ENCODE results near the gene KCNQ1. TPM values are rescaled to one million over a fixed set of nuclear protein-coding genes. Genes with fewer than 3 reads are reported as not detected.

The KCNQ1 gene
- total RNA-seq, 4 donors from 2014 or later, result 0.81 to 2.2 (median 1.6) TPM

DNA sequence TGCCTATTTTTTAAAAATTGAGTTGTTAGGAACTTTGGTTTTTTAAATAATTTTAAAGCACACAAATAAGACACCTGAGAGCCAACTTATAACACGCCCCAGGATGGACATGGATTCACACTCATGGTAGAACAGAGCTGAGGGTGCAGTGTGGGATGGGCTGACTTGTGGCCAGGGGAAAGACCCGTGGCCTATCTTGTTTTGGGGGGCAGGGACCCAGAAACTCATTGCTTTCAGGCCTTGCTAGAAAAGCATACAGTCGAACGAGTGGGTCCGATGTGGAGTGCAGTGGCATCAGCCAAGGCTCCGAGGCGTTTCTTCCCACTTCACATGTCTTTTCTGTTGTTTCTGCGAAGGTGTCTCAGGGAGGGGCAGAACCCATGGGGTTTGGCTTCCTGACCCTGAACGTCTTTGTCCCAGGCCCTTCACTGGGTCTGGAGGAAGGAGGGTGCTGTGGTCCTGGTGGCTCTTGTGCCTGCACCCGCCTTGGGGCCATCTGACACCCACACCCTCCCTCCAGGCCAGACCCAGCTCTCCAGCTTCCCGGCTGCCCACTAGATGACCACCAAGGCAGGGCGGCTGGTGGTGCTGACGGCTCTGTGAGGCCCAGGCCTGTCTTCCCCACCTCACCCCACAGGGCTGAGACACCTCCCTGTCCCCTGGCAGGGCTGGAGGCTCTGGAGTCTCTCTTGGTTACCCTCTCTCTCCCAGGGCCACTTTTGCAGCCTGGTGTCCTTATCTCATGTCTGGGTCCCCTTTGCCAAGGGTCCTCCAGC lies 120.8 kb downstream of the KCNQ1 start:
- H3K4me3 ChIP-seq (ENCODE audit: low read depth, poor library complexity, severe bottlenecking), result no peak overlapping the region
- no peak for DNase-seq (ENCODE audit: low spot score in 2 of 2)
- intact Hi-C loops (cut with DNase I; ENCODE audit: low total_unique reads), result no loop called here
- no peak for TF ChIP-seq CTCF (IDR thresholded peaks at IDR 0.05)
- 88 to 92% methylated on average over 13 of the region's 13 CpGs for WGBS, 2 donors

DNA sequence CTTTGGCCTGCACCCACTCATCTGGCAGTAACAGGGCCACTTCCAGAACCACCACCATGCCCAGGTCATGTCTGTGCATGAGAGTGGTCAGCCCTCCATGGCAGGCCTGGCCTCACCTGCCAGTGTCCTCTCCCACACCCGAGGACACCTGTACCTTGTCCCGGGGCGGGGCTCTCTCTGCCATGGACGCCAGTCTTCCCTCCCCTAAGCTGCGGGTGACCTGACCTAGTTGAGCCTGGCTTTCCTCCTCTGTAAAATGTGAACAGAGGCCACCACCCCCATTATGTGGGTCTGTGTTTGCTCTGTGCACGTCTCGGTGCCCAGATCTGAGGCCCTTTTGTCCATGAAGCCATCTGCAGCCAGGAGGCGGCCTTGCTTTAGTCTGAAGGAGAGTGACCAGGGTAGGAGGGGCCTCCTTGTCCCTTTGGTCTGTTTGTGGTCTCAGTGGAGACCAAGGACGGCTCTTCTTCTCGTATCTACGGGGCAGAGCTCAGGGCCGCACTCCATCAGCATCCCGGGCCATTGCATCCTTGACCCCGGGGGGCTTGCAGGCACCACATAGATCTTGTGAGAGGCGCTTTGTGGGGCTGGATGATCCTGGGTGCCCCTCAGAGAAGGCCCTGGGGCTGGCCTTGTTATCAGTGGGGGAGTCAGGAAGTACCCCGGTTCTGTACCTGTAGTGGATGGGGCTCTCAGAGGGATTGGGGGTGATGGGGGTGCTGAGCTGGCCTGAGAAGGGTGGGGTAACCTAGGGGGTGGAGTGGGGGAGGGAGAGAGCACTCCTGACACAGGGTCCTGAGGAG lies 121.6 kb downstream of the KCNQ1 start:
- DNase-seq (ENCODE audit: low spot score in 2 of 2), result no peak
- TF ChIP-seq CTCF (IDR thresholded peaks at IDR 0.05), result no peak
- intact Hi-C loops (cut with DNase I; ENCODE audit: low total_unique reads), result no loop called here
- no peak overlapping the region for H3K4me3 ChIP-seq (ENCODE audit: low read depth, poor library complexity, severe bottlenecking)
- WGBS, 2 donors, result 89 to 95% methylated on average over 16 of the region's 16 CpGs

DNA sequence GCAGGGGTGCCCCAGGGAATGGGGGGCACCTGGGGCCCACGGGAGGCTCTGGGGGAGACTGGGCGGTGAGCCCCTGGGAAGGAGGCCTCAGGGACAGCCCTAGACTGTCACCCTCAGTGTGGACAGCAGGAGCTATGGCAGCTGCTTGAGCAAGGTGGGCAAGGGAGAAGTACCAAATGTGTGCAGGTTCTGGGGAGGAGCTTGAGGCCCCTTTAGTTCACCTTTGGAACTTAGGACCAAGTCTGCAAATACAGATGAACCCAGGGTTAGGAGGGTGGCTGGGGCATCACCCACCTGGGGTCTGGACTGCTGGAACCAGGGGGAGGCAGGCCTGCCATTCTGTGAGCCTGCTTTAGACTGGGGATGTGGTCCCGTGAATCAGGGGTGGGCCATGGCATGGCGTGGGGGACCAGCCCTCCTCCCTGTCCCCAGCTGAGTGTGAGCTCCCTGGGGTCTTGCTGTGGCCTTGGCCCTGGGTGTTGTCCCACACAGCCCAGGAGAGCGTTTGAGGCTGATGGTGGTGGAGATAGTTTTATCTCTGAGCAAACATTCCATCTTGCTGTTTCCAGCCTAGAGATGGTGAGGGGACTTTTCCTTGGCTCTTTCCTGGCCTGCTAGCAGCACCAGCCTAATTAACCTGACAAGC lies 122.3 kb downstream of the KCNQ1 start:
- H3K4me3 ChIP-seq (ENCODE audit: low read depth, poor library complexity, severe bottlenecking), result no peak overlapping the region
- no peak for TF ChIP-seq CTCF (IDR thresholded peaks at IDR 0.05)
- TF ChIP-seq POLR2A (IDR thresholded peaks at IDR 0.05), result no peak
- intact Hi-C loops (cut with DNase I; ENCODE audit: low total_unique reads), result no loop called here
- DNase-seq (ENCODE audit: low spot score in 2 of 2), result no peak
- 91 to 92% methylated on average over 5 of the region's 5 CpGs for WGBS, 2 donors

DNA sequence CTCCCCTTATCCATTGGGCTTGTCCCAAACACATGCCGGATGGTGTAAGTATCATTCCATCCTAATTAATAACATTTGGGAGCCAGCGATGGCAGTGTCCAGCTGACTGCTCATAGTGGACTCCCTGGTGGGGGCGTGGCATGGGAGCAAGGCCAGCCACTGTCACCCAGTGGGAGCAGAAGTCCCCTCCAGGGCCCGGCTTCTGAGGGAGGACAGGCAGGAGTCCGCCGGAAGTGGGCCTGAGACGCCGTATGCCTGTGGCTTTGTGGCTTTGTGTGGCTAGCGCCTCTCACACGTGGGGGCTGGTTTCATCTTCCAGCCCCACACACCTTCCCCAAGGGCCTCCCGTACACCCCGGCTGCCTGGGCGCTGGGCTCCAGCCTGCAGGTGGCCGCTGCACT lies 124.5 kb downstream of the KCNQ1 start:
- TF ChIP-seq POLR2A (IDR thresholded peaks at IDR 0.05), result no peak
- no peak for TF ChIP-seq CTCF (IDR thresholded peaks at IDR 0.05)
- no peak overlapping the region for H3K4me3 ChIP-seq (ENCODE audit: low read depth, poor library complexity, severe bottlenecking)
- DNase-seq (ENCODE audit: low spot score in 2 of 2), result no peak
- intact Hi-C loops (cut with DNase I; ENCODE audit: low total_unique reads), result no loop called here
- WGBS, 2 donors, result 64 to 80% methylated on average over 12 to 14 of the region's 14 CpGs

DNA sequence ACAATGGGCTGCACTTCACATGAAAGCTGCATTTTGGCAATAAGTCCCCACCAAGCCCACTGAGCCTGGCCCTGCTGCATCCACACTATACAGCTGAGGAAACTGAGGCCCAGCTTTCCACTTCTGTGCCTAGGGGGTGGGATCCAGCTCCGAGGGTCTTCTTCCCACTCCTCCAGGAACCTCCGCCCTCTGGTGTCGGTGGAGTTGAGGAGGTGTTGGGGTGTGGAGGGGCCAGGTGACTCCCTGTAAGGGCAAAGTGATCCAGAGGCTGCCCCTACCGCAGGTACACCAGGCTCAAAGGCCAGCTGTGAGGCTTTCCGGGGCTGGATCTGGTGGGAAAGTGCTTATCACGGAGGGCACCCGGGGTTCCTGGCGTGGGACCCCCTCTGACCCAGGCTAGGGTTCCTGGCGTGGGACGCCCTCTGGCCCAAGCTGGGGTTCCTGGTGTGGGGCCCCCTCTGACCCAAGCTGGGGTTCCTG lies 125.0 kb downstream of the KCNQ1 start:
- 93 to 100% methylated on average over 3 to 8 of the region's 10 CpGs for WGBS, 2 donors
- DNase-seq (ENCODE audit: low spot score in 2 of 2), result no peak
- intact Hi-C loops (cut with DNase I; ENCODE audit: low total_unique reads), result no loop called here
- no peak overlapping the region for H3K4me3 ChIP-seq (ENCODE audit: low read depth, poor library complexity, severe bottlenecking)
- TF ChIP-seq CTCF (IDR thresholded peaks at IDR 0.05) (no peak), POLR2A (IDR thresholded peaks at IDR 0.05) (no peak)

Data from lower leg skin (tissue), 4 donors.